Testis (tissue), 3 donors: ENCODE results near the gene SIPA1L3. TPM values are rescaled to one million over a fixed set of nuclear protein-coding genes. Genes with fewer than 3 reads are reported as not detected.

Experiments
- DNase-seq: peaks from one replicate; pipeline ENCODE4 v3.0.0-alpha.2; 2019
- H3K27ac ChIP-seq, 2 donors: fragments of 200-600 bp; sonication (generic); one replicate each; pipeline ENCODE4 v1.5.1; 2019
- H3K27me3 ChIP-seq: fragments of 200-600 bp; sonication (generic); one replicate; pipeline ENCODE4 v1.5.1; 2019
- H3K36me3 ChIP-seq: fragments of 200-600 bp; sonication (generic); one replicate; pipeline ENCODE4 v1.5.1; 2017; ENCODE audit warnings: low read depth; ENCODE audit errors: missing control alignments
- H3K4me1 ChIP-seq: fragments of 200-600 bp; sonication (generic); one replicate; pipeline ENCODE4 v1.5.1; 2019
- H3K4me3 ChIP-seq, 2 donors: fragments of 200-600 bp; sonication (generic); one replicate each; pipeline ENCODE4 v1.5.1; 2017 to 2019
- H3K9me3 ChIP-seq: fragments of 200-600 bp; sonication (generic); one replicate; pipeline ENCODE4 v1.5.1; 2017
- CTCF ChIP-seq, 3 experiments: fragments of 450-650 bp in 2 of 3; fragments of 200-600 bp in 1 of 3; sonication (generic) in 1 of 3; IDR thresholded peaks; one replicate each; pipeline ENCODE4 v1.5.1; 2016 to 2019; ENCODE audit warnings: antibody characterized with exemption in 3 of 3, mild to moderate bottlenecking in 2 of 3, moderate library complexity in 1 of 3
- POLR2A ChIP-seq: fragments of 450-650 bp; IDR thresholded peaks from one replicate; pipeline ENCODE4 v1.6.1; 2017; ENCODE audit warnings: antibody characterized with exemption, mild to moderate bottlenecking, moderate library complexity
- WGBS, 2 donors: methylation state at CpG; one replicate each; pipeline ENCODE4 v1.1.5; 2018; 5-methylcytosine and 5-hydroxymethylcytosine counted together
- intact Hi-C: fragments of 100-400 bp; cut with DNase I; formaldehyde crosslinking; loops from one replicate; pipeline ENCODE4 v1.15.1; 2023; ENCODE audit warnings: low total_unique reads
- polyA plus RNA-seq: library from polyadenylated mRNA; stranded (reverse); fragments of 350-450 nt; fragmentation: Illumina TruSeq; extraction: RNeasy Lipid Tissue Mini Kit (QIAGEN cat#74804); gene quantifications from one replicate; pipeline ENCODE4 v1.2.3, GENCODE V29; 2014; ENCODE audit warnings: low read depth, low replicate concordance; ENCODE audit not compliant: insufficient read depth
- total RNA-seq, 2 donors: library from RNA; depleted of rRNA; stranded (reverse); fragments of >200 nt; gene quantifications; one replicate each; pipeline ENCODE4 v1.2.3, GENCODE V29; 2016

The SIPA1L3 gene
- total and polyA plus RNA-seq, 3 donors from 2014 or later = 21.1 to 47.6 (median 43.7) TPM

- 80 to 88% methylated on average over 20 of the region's 20 CpGs for WGBS, 2 donors
Measured at GRCh38 chr19:37999309-38000213, 92.6 kb downstream of the SIPA1L3 start.

GRCh38 chr19:38001158-38001781 is 94.3 kb downstream of the SIPA1L3 start:
- no peak for DNase-seq
- H3K27me3 ChIP-seq = no peaks in the 10 kb centered on the region
- peaks cover 18% of the 10 kb centered on the region for H3K4me1 ChIP-seq
- H3K9me3 ChIP-seq = no peaks in the 10 kb centered on the region
- H3K27ac ChIP-seq = no peak overlapping the region
- WGBS, 2 donors = 89 to 94% methylated on average over 5 of the region's 5 CpGs
- no peak for TF ChIP-seq POLR2A
- no peak for TF ChIP-seq CTCF (IDR thresholded peaks at IDR 0.05)
- intact Hi-C loops = no loop called here
- no peaks in the 10 kb centered on the region for H3K36me3 ChIP-seq
- H3K4me3 ChIP-seq = no peak overlapping the region

More at GRCh38 chr19:37999309-38000213, 92.6 kb downstream of the SIPA1L3 start:
- no peak for TF ChIP-seq CTCF (IDR thresholded peaks at IDR 0.05)
- TF ChIP-seq POLR2A = no peak
- H3K36me3 ChIP-seq = no peaks in the 10 kb centered on the region
- DNase-seq = no peak
- no peaks in the 10 kb centered on the region for H3K27me3 ChIP-seq
- H3K4me1 ChIP-seq = peaks cover 14% of the 10 kb centered on the region
- intact Hi-C loops = no loop called here
- no peak overlapping the region for H3K27ac ChIP-seq
- H3K9me3 ChIP-seq = no peaks in the 10 kb centered on the region
- no peak overlapping the region for H3K4me3 ChIP-seq

- Histone ChIP-seq H3K4me1 (peaks cover 18% of the 10 kb centered on the region), H3K4me3 (peak overlapping the region; percentile 3 to 16), H3K27ac (peak overlapping the region in 1 of 2 donors; percentile 22), H3K27me3 (no peaks in the 10 kb centered on the region), H3K36me3 (no peaks in the 10 kb centered on the region), H3K9me3 (no peaks in the 10 kb centered on the region)
- 4 to 8% methylated on average over 18 of the region's 18 CpGs for WGBS, 2 donors
- intact Hi-C loops = no loop called here
- TF ChIP-seq POLR2A = no peak
- no peak for TF ChIP-seq CTCF (IDR thresholded peaks at IDR 0.05)
- DNase-seq = peak; percentile 49
Measured at GRCh38 chr19:38003438-38004185, 96.6 kb downstream of the SIPA1L3 start.

GRCh38 chr19:38004186-38004520 is 97.1 kb downstream of the SIPA1L3 start:
- Histone ChIP-seq H3K27me3 (no peaks in the 10 kb centered on the region), H3K27ac (peak overlapping the region in 1 of 2 donors; percentile 22), H3K36me3 (no peaks in the 10 kb centered on the region), H3K4me3 (peak overlapping the region; percentile 3 to 21), H3K4me1 (peaks cover 18% of the 10 kb centered on the region), H3K9me3 (no peaks in the 10 kb centered on the region)
- intact Hi-C loops = no loop called here
- 31 to 37% methylated on average over 3 of the region's 3 CpGs for WGBS, 2 donors
- no peak for DNase-seq
- no peak for TF ChIP-seq CTCF (IDR thresholded peaks at IDR 0.05)
